ENCODE results near the gene CCDC181.

Gene CCDC181

GRCh38 chr1:169346036-169346589, 81.2 kb downstream of the CCDC181 start:
- no peak for TF ChIP-seq CTCF (IDR thresholded peaks at IDR 0.05; ENCODE audit: control extremely low read depth, extremely low read depth, low read depth, missing control alignments)
- CTCF ChIA-PET: interaction anchor here (0.9 to 5.1 kb wide), 8 partner anchors 8 to 1004 kb away, joined by 3 to 55 read pairs (median 25); no protein-coding TSS in a partner anchor
- POLR2A ChIA-PET: no interaction called here
- no peak for DNase-seq (ENCODE audit: extremely low spot score)

DNA sequence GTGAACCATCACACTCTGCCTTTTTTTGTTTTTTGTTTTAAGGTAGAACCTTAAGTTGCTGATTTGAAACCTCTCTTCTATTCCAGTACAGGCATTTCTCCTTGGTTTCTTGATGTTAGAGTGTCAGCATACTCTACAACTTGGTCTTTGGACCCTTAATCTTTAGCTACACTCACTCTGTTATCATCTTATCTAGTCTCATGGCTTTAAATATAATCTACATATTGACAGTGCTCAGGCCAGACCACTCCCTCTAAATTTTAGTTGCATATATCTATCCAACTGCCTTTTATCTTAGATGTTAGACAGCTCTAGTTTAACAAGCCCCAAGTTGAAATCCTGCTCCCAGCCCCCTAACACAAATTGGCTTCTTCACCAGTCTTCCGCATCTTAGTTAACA, 81.8 kb downstream of the CCDC181 start:
- TF ChIP-seq CTCF (IDR thresholded peaks at IDR 0.05; ENCODE audit: control extremely low read depth, extremely low read depth, low read depth, missing control alignments): no peak
- no peak for DNase-seq (ENCODE audit: extremely low spot score)
- ChIA-PET POLR2A (no interaction called here), CTCF (interaction anchor here (0.9 to 1.4 kb wide), 3 partner anchors 10 to 1002 kb away, joined by 3 read pairs; no protein-coding TSS in a partner anchor)

Measured in GM10248 (cell line).